Central memory CD8-positive, alpha-beta T cell (primary cell): ENCODE measurements around the gene SLC39A5.

ENCODE experiments used
- ATAC-seq: fragments of 150-1000 bp; cut with Tn5 transposase; replicated peaks from 2 replicates; pipeline ENCODE4 v1.10.0; 2022; ENCODE audit warnings: mild to moderate bottlenecking, moderate FRiP score, moderate number of reproducible peaks; ENCODE audit not compliant: poor library complexity, severe bottlenecking; ENCODE audit errors: extremely low read depth
- DNase-seq, 2 donors: peaks; one replicate each; pipeline ENCODE4 v3.0.0; 2021; ENCODE audit warnings: low spot score in 2 of 2
- H3K27ac Mint-ChIP-seq: one replicate; pipeline ENCODE4 v1.8.0; 2022; ENCODE audit warnings: low read depth, mild to moderate bottlenecking, moderate library complexity, mixed read lengths
- H3K27me3 Mint-ChIP-seq: one replicate; pipeline ENCODE4 v1.8.0; 2022; ENCODE audit warnings: mixed read lengths
- H3K36me3 Mint-ChIP-seq: one replicate; pipeline ENCODE4 v1.8.0; 2022; ENCODE audit warnings: mild to moderate bottlenecking, moderate library complexity, mixed read lengths; ENCODE audit not compliant: insufficient read depth
- H3K4me1 Mint-ChIP-seq: one replicate; pipeline ENCODE4 v1.8.0; 2022; ENCODE audit warnings: mixed read lengths
- H3K4me3 Mint-ChIP-seq: one replicate; pipeline ENCODE4 v1.8.0; 2022; ENCODE audit warnings: mild to moderate bottlenecking, moderate library complexity, mixed read lengths
- H3K9me3 Mint-ChIP-seq: one replicate; pipeline ENCODE4 v1.8.0; 2022; ENCODE audit warnings: mixed read lengths

SLC39A5 gene

GRCh38 chr12:56221232-56221756 is 8.6 kb upstream of the SLC39A5 start:
- Mint-ChIP-seq H3K4me3 (peak overlapping the region; percentile 99), H3K9me3 (no peaks in the 10 kb centered on the region), H3K36me3 (peaks cover 19% of the 10 kb centered on the region), H3K4me1 (peaks cover 57% of the 10 kb centered on the region), H3K27ac (peak overlapping the region; percentile 100), H3K27me3 (no peaks in the 10 kb centered on the region)
- ATAC-seq (peak; percentile 10), DNase-seq (peak in 1 of 2 donors; percentile 20)

- H3K27me3 Mint-ChIP-seq, result no peaks in the 10 kb centered on the region
- ATAC-seq, result peak; percentile 90
- peak within 1 kb of the TSS; percentile 100 for H3K27ac Mint-ChIP-seq
- peaks cover 51% of the 10 kb centered on the region for H3K4me1 Mint-ChIP-seq
- H3K36me3 Mint-ChIP-seq, result peaks cover 20% of the 10 kb centered on the region
- H3K9me3 Mint-ChIP-seq, result no peaks in the 10 kb centered on the region
- DNase-seq, result peak; percentile 88 to 91
- peak within 1 kb of the TSS; percentile 99 for H3K4me3 Mint-ChIP-seq
Observed at GRCh38 chr12:56221757-56222530, 7.9 kb upstream of the SLC39A5 start, which contains the start of gene RNF41. Gene RNF41, minus strand, starts transcription at chr12:56221922. Its CDS starts 7,875 bp downstream, at chr12:56214047.

DNA sequence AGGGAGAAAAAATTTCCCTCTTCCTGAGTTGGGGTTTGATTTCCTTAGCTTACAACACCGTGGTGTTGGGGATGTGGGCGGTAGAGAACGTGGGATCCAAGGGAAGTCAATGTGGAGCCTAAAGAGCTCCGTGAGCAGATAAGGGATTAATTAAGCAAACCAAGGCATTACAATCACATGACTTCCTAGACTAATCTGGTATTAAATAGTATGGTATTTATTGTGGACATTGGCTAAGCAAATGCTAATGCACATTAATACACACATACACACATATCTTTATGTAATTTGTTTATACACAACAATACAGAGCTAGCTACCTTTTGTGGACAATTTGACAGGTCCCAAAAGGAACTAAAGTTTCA is 7.3 kb upstream of the SLC39A5 start:
- Mint-ChIP-seq H3K36me3 (peaks cover 20% of the 10 kb centered on the region), H3K9me3 (no peaks in the 10 kb centered on the region), H3K27me3 (no peaks in the 10 kb centered on the region), H3K4me3 (peak overlapping the region; percentile 99), H3K27ac (peak overlapping the region; percentile 100), H3K4me1 (peaks cover 51% of the 10 kb centered on the region)
- no peak for ATAC-seq
- no peak for DNase-seq

GRCh38 chr12:56223571-56224101 is 6.2 kb upstream of the SLC39A5 start:
- Mint-ChIP-seq H3K4me1 (peaks cover 51% of the 10 kb centered on the region), H3K9me3 (no peaks in the 10 kb centered on the region), H3K36me3 (peaks cover 20% of the 10 kb centered on the region), H3K4me3 (peak overlapping the region; percentile 79), H3K27ac (peak overlapping the region; percentile 81), H3K27me3 (no peaks in the 10 kb centered on the region)
- ATAC-seq (no peak), DNase-seq (no peak)

DNA sequence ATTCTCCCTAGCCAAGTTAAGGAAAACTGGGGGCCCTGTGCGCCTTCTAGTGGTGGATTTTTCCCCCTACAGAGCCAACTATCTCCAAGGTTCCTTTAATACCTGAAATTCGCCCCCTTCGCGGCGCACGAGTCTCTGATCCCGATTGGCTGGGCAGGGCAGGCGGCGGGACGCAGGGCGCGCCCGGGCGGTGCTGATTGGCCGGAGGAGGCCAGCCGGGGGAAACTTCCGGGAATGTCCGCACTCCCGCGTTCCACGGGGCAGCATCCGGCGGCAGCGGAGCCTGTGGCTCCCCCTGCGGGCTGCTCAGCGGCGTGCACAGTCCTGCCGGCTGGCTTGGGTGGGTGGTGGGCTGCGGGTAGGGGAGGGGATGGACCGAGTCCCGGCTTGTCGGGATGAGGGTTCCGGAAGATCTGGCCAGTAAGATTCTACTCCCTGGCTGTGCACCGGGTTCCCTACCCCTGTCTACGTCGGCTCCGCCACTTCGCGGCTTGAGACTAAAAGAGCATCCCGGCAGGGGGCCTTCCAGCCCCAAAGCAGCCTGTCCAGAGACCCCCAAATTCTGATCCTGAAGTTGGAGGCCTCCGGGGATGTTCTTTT is 5.6 kb upstream of the SLC39A5 start, which contains the start of gene NABP2:
Gene NABP2 (plus strand): TSS at position 241 of the 600 bp plus-strand sequence. CDS start 515 bp downstream, outside the sequence.
- peaks cover 20% of the 10 kb centered on the region for H3K36me3 Mint-ChIP-seq
- peaks cover 51% of the 10 kb centered on the region for H3K4me1 Mint-ChIP-seq
- peak; percentile 80 to 83 for DNase-seq
- peak within 1 kb of the TSS; percentile 81 for H3K27ac Mint-ChIP-seq
- no peaks in the 10 kb centered on the region for H3K9me3 Mint-ChIP-seq
- H3K4me3 Mint-ChIP-seq, result peak within 1 kb of the TSS; percentile 79
- ATAC-seq, result peak; percentile 62
- H3K27me3 Mint-ChIP-seq, result no peaks in the 10 kb centered on the region

DNA sequence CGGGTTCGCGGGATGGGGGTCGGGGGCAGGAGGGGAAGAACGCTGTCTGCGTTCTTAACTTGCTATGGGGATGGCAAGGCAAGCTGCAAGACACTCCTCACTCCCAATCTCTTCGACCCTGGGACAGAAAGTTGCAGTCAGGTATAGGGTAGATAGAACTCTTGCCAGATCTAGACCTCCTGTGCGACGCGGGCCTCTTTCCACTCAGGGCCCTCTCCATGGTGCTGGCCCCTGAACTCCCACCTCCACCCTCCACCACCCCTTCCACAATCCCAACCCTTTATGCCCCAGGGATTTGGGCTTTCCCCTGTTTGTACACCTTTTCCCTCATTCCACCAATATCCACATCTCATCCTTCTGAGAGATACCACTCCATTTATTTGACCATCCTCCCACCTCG is 4.9 kb upstream of the SLC39A5 start:
- ATAC-seq (no peak), DNase-seq (no peak)
- Mint-ChIP-seq H3K4me3 (peak overlapping the region; percentile 79), H3K27me3 (no peaks in the 10 kb centered on the region), H3K9me3 (no peaks in the 10 kb centered on the region), H3K27ac (peak overlapping the region; percentile 81), H3K4me1 (peaks cover 51% of the 10 kb centered on the region), H3K36me3 (peaks cover 20% of the 10 kb centered on the region)

GRCh38 chr12:56229082-56229481 is 769 bp upstream of the SLC39A5 start:
- H3K4me3 Mint-ChIP-seq, result no peak overlapping the region
- DNase-seq, result no peak
- peaks cover 17% of the 10 kb centered on the region for H3K4me1 Mint-ChIP-seq
- H3K36me3 Mint-ChIP-seq, result peaks cover 7% of the 10 kb centered on the region
- no peaks in the 10 kb centered on the region for H3K27me3 Mint-ChIP-seq
- H3K27ac Mint-ChIP-seq, result no peak overlapping the region
- no peaks in the 10 kb centered on the region for H3K9me3 Mint-ChIP-seq
- no peak for ATAC-seq

DNA sequence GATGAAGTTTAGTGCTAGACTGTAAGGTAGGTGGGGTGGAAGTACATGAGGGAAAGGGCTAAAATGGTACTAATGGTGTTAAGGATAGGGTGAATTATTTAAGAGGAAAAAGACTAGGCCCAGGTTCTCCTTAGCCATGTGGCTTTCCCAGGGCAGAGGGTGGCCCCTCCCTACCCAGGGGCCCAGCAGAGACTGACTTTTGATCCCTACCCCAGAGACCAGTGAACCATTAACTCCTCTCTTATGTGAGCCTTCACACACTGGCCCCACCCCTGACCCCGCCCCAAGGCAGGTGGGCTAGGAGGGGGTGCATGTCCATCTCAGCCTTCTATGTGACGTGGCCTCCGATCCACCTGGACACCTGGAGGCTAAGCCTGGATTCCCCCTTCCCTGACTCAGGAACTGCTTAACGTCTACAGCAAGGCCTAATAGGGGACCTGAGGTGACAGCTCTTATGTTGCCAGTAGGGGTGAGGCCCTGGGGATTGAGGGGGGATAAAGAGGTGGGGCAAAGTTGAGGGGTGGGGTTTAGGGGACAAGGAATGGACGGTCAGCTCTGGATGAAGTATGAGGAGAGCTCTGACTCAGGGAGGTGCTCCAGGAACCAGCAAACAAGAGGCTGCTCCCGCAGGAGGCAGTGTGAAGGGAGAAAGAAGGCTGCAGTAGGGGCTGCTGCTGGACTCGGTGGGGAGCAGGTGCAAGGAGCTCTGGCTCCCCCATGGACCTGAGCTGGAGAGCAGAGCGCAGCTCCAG is 757 bp downstream of the SLC39A5 start:
- H3K27me3 Mint-ChIP-seq, result no peaks in the 10 kb centered on the region
- H3K4me1 Mint-ChIP-seq, result peaks cover 1% of the 10 kb centered on the region
- ATAC-seq (no peak), DNase-seq (no peak)
- peaks cover 10% of the 10 kb centered on the region for H3K36me3 Mint-ChIP-seq
- H3K9me3 Mint-ChIP-seq, result no peaks in the 10 kb centered on the region
- H3K27ac Mint-ChIP-seq, result no peak overlapping the region
- no peak overlapping the region for H3K4me3 Mint-ChIP-seq

- Mint-ChIP-seq H3K36me3 (peaks cover 10% of the 10 kb centered on the region), H3K9me3 (no peaks in the 10 kb centered on the region), H3K27me3 (no peaks in the 10 kb centered on the region), H3K27ac (no peak overlapping the region), H3K4me3 (no peak overlapping the region), H3K4me1 (no peaks in the 10 kb centered on the region)
- DNase-seq, result no peak
- ATAC-seq, result no peak
Observed at GRCh38 chr12:56231184-56231582, 1.3 kb downstream of the SLC39A5 start.

- Mint-ChIP-seq H3K36me3 (peaks cover 4% of the 10 kb centered on the region), H3K4me3 (no peak overlapping the region), H3K9me3 (no peaks in the 10 kb centered on the region), H3K4me1 (peaks cover 5% of the 10 kb centered on the region), H3K27ac (peak overlapping the region; percentile 3), H3K27me3 (no peaks in the 10 kb centered on the region)
- ATAC-seq, result no peak
- DNase-seq, result no peak
Observed at GRCh38 chr12:56234746-56235436, 5.0 kb downstream of the SLC39A5 start.

GRCh38 chr12:56236091-56236490 is 6.2 kb downstream of the SLC39A5 start:
- Mint-ChIP-seq H3K27ac (no peak overlapping the region), H3K9me3 (no peaks in the 10 kb centered on the region), H3K4me3 (no peak overlapping the region), H3K4me1 (peaks cover 5% of the 10 kb centered on the region), H3K36me3 (peaks cover 7% of the 10 kb centered on the region), H3K27me3 (no peaks in the 10 kb centered on the region)
- ATAC-seq (no peak), DNase-seq (no peak)

GRCh38 chr12:56236985-56237384 is 7.1 kb downstream of the SLC39A5 start:
- DNase-seq (no peak), ATAC-seq (no peak)
- H3K36me3 Mint-ChIP-seq, result peaks cover 9% of the 10 kb centered on the region
- no peaks in the 10 kb centered on the region for H3K9me3 Mint-ChIP-seq
- H3K27ac Mint-ChIP-seq, result no peak overlapping the region
- no peaks in the 10 kb centered on the region for H3K27me3 Mint-ChIP-seq
- peaks cover 5% of the 10 kb centered on the region for H3K4me1 Mint-ChIP-seq
- no peak overlapping the region for H3K4me3 Mint-ChIP-seq
